ENCODE measurements around the gene RWDD1.
A peak's percentile ranks its signal among the peaks of the same experiment; 100 is the strongest.

DNA sequence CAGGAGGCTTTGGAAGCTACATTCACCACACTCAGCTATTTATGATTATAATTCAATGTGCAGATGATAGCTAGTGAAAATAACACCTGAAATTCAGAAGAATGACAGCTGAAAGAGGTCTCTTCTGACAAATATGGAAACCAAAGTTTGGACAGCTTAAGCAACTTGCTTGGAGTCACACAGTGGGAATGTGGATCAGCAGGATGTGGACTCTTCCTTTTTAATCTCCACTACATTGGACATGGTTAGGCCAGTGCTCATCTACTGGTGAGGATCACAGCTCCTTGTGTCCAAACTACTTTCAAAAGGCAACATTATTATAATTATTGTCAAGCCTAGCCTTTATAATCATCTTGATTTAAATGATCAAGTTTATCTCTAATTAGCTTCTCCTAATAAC, 36.2 kb upstream of the RWDD1 start:
- TF ChIP-seq, protein P1, sequence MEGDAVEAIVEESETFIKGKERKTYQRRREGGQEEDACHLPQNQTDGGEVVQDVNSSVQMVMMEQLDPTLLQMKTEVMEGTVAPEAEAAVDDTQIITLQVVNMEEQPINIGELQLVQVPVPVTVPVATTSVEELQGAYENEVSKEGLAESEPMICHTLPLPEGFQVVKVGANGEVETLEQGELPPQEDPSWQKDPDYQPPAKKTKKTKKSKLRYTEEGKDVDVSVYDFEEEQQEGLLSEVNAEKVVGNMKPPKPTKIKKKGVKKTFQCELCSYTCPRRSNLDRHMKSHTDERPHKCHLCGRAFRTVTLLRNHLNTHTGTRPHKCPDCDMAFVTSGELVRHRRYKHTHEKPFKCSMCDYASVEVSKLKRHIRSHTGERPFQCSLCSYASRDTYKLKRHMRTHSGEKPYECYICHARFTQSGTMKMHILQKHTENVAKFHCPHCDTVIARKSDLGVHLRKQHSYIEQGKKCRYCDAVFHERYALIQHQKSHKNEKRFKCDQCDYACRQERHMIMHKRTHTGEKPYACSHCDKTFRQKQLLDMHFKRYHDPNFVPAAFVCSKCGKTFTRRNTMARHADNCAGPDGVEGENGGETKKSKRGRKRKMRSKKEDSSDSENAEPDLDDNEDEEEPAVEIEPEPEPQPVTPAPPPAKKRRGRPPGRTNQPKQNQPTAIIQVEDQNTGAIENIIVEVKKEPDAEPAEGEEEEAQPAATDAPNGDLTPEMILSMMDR (IDR thresholded peaks at IDR 0.05; ENCODE audit: low read depth, low read length, poor library complexity, severe bottlenecking): no peak
- TF ChIP-seq EZH2phosphoT487 (IDR thresholded peaks at IDR 0.05; ENCODE audit: borderline replicate concordance, low read length): 0 out of 2 replicates have a peak, but pooled peaks have one; percentile 41
